PC-9 (cell line): ENCODE results near the gene MYL4. TPM values are rescaled to one million over a fixed set of nuclear protein-coding genes. Genes with fewer than 3 reads are reported as not detected.

Experiments
- Bru-seq: library from RNA; stranded (reverse); fragments of 400-500 nt; gene quantifications from one replicate; lab custom pipeline; 2021; lab: Mats Ljungman, UMichigan
- BruChase-seq, 2 experiments: library from RNA; stranded (reverse); fragments of 400-500 nt; gene quantifications; one replicate each; lab custom pipeline; 2021; lab: Mats Ljungman, UMichigan
- BruUV-seq: library from RNA; stranded (reverse); fragments of 400-500 nt; replicated peaks from 2 replicates; lab custom pipeline; 2021; lab: Mats Ljungman, UMichigan
- CTCF ChIA-PET: fragments of 300-600 bp; sonication (Branson Sonifier 250); formaldehyde crosslinking; loops from one replicate; lab custom pipeline; 2022; ENCODE audit warnings: antibody characterized with exemption; lab: Charles Lee
- POLR2A ChIA-PET: fragments of 300-600 bp; sonication (Branson Sonifier 250); formaldehyde crosslinking; loops from one replicate; lab custom pipeline; 2022; ENCODE audit warnings: antibody characterized with exemption; ENCODE audit not compliant: unreplicated experiment; lab: Charles Lee
- DNase-seq, 2 experiments: peaks; one replicate each; pipeline versions ENCODE4 v3.0.0 to v3.0.0-alpha.2; 2015 to 2022; ENCODE audit warnings: mixed read lengths in 1 of 2
- H2AFZ ChIP-seq: fragments of 200-600 bp; sonication (generic); 2 replicates; pipeline ENCODE4 v1.8.1; 2017; ENCODE audit warnings: antibody characterized with exemption
- H3F3A ChIP-seq: fragments of 200-600 bp; sonication (generic); 2 replicates; pipeline ENCODE4 v1.8.1; 2017; ENCODE audit warnings: antibody characterized with exemption, mild to moderate bottlenecking, low read depth; ENCODE audit not compliant: insufficient read depth
- H3K27ac ChIP-seq: fragments of 200-600 bp; sonication (generic); 2 replicates; pipeline ENCODE4 v1.6.1; 2016; ENCODE audit warnings: mixed run types
- H3K27me3 ChIP-seq: fragments of 200-600 bp; sonication (generic); 2 replicates; pipeline ENCODE4 v1.6.1; 2016; ENCODE audit warnings: low read depth, mixed run types; ENCODE audit not compliant: insufficient read depth
- H3K36me3 ChIP-seq: fragments of 200-600 bp; sonication (generic); 2 replicates; pipeline ENCODE4 v1.6.1; 2016; ENCODE audit warnings: low read depth, mixed run types
- H3K4me1 ChIP-seq: fragments of 200-600 bp; sonication (generic); replicated peaks from 2 replicates; pipeline ENCODE4 v1.6.1; 2016; ENCODE audit warnings: mixed run types; ENCODE audit not compliant: insufficient read depth
- H3K4me2 ChIP-seq: fragments of 200-600 bp; sonication (generic); 2 replicates; pipeline ENCODE4 v1.6.1; 2017; ENCODE audit warnings: mixed run types
- H3K4me3 ChIP-seq: fragments of 200-600 bp; sonication (generic); 2 replicates; pipeline ENCODE4 v1.6.1; 2016; ENCODE audit warnings: mixed run types
- H3K79me2 ChIP-seq: fragments of 200-600 bp; sonication (generic); 2 replicates; pipeline ENCODE4 v1.6.1; 2017; ENCODE audit warnings: low read depth, mixed run types
- H3K9me2 ChIP-seq: fragments of 200-600 bp; sonication (generic); 2 replicates; pipeline ENCODE4 v1.8.1; 2017; ENCODE audit warnings: mild to moderate bottlenecking; ENCODE audit not compliant: insufficient read depth
- H3K9me3 ChIP-seq: fragments of 200-600 bp; sonication (generic); 2 replicates; pipeline ENCODE4 v1.8.1; 2016; ENCODE audit warnings: low read depth; ENCODE audit not compliant: insufficient read depth
- H4K20me1 ChIP-seq: fragments of 200-600 bp; sonication (generic); 2 replicates; pipeline ENCODE4 v1.8.1; 2017; ENCODE audit not compliant: insufficient read depth
- CTCF ChIP-seq: fragments of 200-600 bp; sonication (generic); conservative IDR thresholded peaks from 2 replicates; pipeline ENCODE4 v1.6.1; 2017; ENCODE audit warnings: mixed run types, antibody characterized with exemption, mild to moderate bottlenecking, moderate library complexity
- EZH2 ChIP-seq: fragments of 200-600 bp; sonication (generic); IDR thresholded peaks from 2 replicates; pipeline ENCODE4 v1.8.0; 2017; ENCODE audit warnings: antibody characterized with exemption, low read depth
- intact Hi-C: fragments of 100-400 bp; cut with micrococcal nuclease; formaldehyde crosslinking; loops from one replicate; pipeline ENCODE4 v1.10.0; 2022; ENCODE audit not compliant: unreplicated experiment
- long read RNA-seq: library from polyadenylated mRNA; stranded (forward); transcript quantifications from one replicate; pipeline ENCODE4 v2.0.0, GENCODE V29; 2022
- total RNA-seq: library from RNA; stranded (reverse); gene quantifications from 2 replicates; pipeline ENCODE4 v1.2.3, GENCODE V29; 2021

The MYL4 gene
- total RNA-seq (not detected in 2 replicates), Bru-seq, nascent RNA (percentile 13 among the genes with signal in this experiment), BruChase-seq, experiment 1, labeled RNA remaining after a 2-hour chase (percentile 11 among the genes with signal in this experiment), BruChase-seq, experiment 2, labeled RNA remaining after a 6-hour chase (percentile 11 among the genes with signal in this experiment)
- long read RNA-seq = 0 reads

GRCh38 chr17:47208744-47209488 is at the start of gene MYL4:
MYL4 (plus strand) TSS chr17:47209348; CDS start chr17:47209423, 75 bp downstream.
- BruUV-seq = no TSS peak
- CTCF ChIA-PET = no interaction called here
- POLR2A ChIA-PET = no interaction called here

GRCh38 chr17:47162013-47162622 is 47.0 kb upstream of the MYL4 start:
- Histone ChIP-seq H3F3A (peaks cover 4% of the 10 kb centered on the region; the same call in 1 of the 2 replicates), H2AFZ (no peak overlapping the region), H3K4me1 (no peaks in the 10 kb centered on the region), H3K9me3 (no peaks in the 10 kb centered on the region), H3K79me2 (no peaks in the 10 kb centered on the region; the same call in 1 of the 2 replicates), H3K4me3 (no peak overlapping the region), H3K27me3 (no peaks in the 10 kb centered on the region), H3K4me2 (no peak overlapping the region), H3K27ac (peak overlapping the region; percentile 14; the same call in 1 of the 2 replicates), H3K36me3 (peaks cover 33% of the 10 kb centered on the region), H4K20me1 (peaks cover 3% of the 10 kb centered on the region; the same call in 1 of the 2 replicates), H3K9me2 (no peaks in the 10 kb centered on the region)
- no TSS peak for BruUV-seq
- DNase-seq = no peak
- CTCF ChIA-PET = no interaction called here
- no peak for TF ChIP-seq EZH2
- no peak for TF ChIP-seq CTCF
- POLR2A ChIA-PET = no interaction called here
- intact Hi-C loops = no loop called here

More at GRCh38 chr17:47208744-47209488, at the start of gene MYL4:
- no peak within 1 kb of the TSS for H2AFZ ChIP-seq
- H3K27ac ChIP-seq = no peak within 1 kb of the TSS
- TF ChIP-seq CTCF (no peak), EZH2 (no peak)
- intact Hi-C loops = no loop called here
- H3K36me3 ChIP-seq = no peaks in the 10 kb centered on the region
- peaks cover 24% of the 10 kb centered on the region for H3K4me1 ChIP-seq
- H3K9me2 ChIP-seq = no peaks in the 10 kb centered on the region; the same call in 1 of the 2 replicates
- no peak within 1 kb of the TSS for H3K4me3 ChIP-seq
- H3K4me2 ChIP-seq = no peak within 1 kb of the TSS
- H3K27me3 ChIP-seq = no peaks in the 10 kb centered on the region
- no peaks in the 10 kb centered on the region for H4K20me1 ChIP-seq
- no peaks in the 10 kb centered on the region for H3K9me3 ChIP-seq
- H3F3A ChIP-seq = peaks cover 22% of the 10 kb centered on the region
- DNase-seq = no peak
- H3K79me2 ChIP-seq = no peaks in the 10 kb centered on the region

- CTCF ChIA-PET = no interaction called here
Measured at GRCh38 chr17:47164263-47164662, 44.9 kb upstream of the MYL4 start.

More at GRCh38 chr17:47164263-47164662, 44.9 kb upstream of the MYL4 start:
- H2AFZ ChIP-seq = no peak overlapping the region
- H3K9me2 ChIP-seq = no peaks in the 10 kb centered on the region
- H3K4me2 ChIP-seq = no peak overlapping the region
- no peaks in the 10 kb centered on the region for H3K27me3 ChIP-seq
- no TSS peak for BruUV-seq
- H3K4me1 ChIP-seq = no peaks in the 10 kb centered on the region
- intact Hi-C loops = no loop called here
- peaks cover 5% of the 10 kb centered on the region for H3K79me2 ChIP-seq
- no peak overlapping the region for H3K4me3 ChIP-seq
- peaks cover 3% of the 10 kb centered on the region; the same call in 1 of the 2 replicates for H4K20me1 ChIP-seq
- H3K27ac ChIP-seq = no peak overlapping the region
- POLR2A ChIA-PET = no interaction called here
- peaks cover 4% of the 10 kb centered on the region; the same call in 1 of the 2 replicates for H3F3A ChIP-seq
- peaks cover 41% of the 10 kb centered on the region for H3K36me3 ChIP-seq
- H3K9me3 ChIP-seq = no peaks in the 10 kb centered on the region
- TF ChIP-seq EZH2 = no peak
- TF ChIP-seq CTCF = no peak
- DNase-seq = no peak
